Measurements from ENCODE around the gene AOC1.

AOC1 gene

GRCh38 chr7:150851492-150852370, 586 bp upstream of the AOC1 start:
- no peak overlapping the region for H3K4me3 ChIP-seq (ENCODE audit: low read depth, low read length)
- no peak for TF ChIP-seq CTCF (IDR thresholded peaks at IDR 0.05; ENCODE audit: low read depth, low read length, missing control alignments)
- in situ Hi-C loops (cut with HindIII; ENCODE audit: low sequenced_read_pairs) = no loop called here
- DNase-seq (ENCODE audit: low read depth) = no peak

DNA sequence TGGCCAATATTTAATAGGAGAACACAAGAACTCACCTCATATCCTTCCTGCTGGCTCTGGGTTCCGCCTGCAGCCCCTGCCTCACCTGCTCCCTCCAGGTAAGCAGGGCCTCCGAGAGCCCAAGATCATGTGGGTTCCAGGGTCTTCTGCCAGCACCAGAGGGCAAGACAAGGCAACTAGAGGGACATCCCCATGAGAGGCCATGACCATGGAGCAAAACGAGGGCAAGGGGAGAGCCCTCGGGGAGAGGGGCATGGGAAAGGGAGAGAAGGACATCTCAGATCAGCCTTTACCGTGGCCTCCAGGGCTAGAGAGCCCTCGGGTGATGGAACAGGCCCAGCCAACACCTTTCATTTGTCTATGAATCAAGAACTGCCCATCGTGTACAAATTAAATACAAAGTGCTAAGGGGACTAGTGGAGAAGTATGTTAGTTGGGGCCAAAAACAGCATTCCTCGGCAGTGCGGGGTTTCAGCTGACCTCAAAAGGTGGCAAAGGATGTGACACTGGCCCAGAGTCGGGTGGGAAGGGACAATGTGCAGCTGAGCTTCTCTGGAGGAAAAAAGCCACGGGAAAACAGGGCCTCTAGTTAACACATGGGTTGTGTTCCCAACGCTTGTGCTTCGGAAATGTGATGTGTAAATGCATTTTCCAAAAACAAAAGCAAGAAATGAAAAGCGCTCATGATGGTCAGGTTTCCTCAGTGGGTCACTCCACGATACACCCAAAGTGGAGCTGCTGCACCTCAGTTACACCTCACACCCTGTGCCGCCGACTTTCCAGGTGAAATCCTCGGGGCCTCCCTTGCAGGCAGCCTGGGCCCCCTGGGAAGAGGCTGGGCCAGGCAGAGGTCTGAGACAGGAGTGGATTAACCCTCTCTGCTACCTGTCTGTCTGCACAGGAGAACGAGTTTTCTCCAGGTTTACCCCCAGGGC, 2.0 kb downstream of the AOC1 start:
- DNase-seq (ENCODE audit: low read depth) = no peak
- in situ Hi-C loops (cut with HindIII; ENCODE audit: low sequenced_read_pairs) = no loop called here
- no peak overlapping the region for H3K4me3 ChIP-seq (ENCODE audit: low read depth, low read length)
- TF ChIP-seq CTCF (IDR thresholded peaks at IDR 0.05; ENCODE audit: low read depth, low read length, missing control alignments) = no peak

- TF ChIP-seq CTCF (IDR thresholded peaks at IDR 0.05; ENCODE audit: low read depth, low read length, missing control alignments) = no peak
- no peak overlapping the region for H3K4me3 ChIP-seq (ENCODE audit: low read depth, low read length)
- no peak for DNase-seq (ENCODE audit: low read depth)
- in situ Hi-C loops (cut with HindIII; ENCODE audit: low sequenced_read_pairs) = no loop called here
These were observed 2.7 kb downstream of the AOC1 start for GRCh38 chr7:150855046-150855445.

- no peak for DNase-seq (ENCODE audit: low read depth)
- no peak for TF ChIP-seq CTCF (IDR thresholded peaks at IDR 0.05; ENCODE audit: low read depth, low read length, missing control alignments)
- in situ Hi-C loops (cut with HindIII; ENCODE audit: low sequenced_read_pairs) = no loop called here
- H3K4me3 ChIP-seq (ENCODE audit: low read depth, low read length) = no peak overlapping the region
These were observed 3.4 kb downstream of the AOC1 start for GRCh38 chr7:150855476-150856302.

DNA sequence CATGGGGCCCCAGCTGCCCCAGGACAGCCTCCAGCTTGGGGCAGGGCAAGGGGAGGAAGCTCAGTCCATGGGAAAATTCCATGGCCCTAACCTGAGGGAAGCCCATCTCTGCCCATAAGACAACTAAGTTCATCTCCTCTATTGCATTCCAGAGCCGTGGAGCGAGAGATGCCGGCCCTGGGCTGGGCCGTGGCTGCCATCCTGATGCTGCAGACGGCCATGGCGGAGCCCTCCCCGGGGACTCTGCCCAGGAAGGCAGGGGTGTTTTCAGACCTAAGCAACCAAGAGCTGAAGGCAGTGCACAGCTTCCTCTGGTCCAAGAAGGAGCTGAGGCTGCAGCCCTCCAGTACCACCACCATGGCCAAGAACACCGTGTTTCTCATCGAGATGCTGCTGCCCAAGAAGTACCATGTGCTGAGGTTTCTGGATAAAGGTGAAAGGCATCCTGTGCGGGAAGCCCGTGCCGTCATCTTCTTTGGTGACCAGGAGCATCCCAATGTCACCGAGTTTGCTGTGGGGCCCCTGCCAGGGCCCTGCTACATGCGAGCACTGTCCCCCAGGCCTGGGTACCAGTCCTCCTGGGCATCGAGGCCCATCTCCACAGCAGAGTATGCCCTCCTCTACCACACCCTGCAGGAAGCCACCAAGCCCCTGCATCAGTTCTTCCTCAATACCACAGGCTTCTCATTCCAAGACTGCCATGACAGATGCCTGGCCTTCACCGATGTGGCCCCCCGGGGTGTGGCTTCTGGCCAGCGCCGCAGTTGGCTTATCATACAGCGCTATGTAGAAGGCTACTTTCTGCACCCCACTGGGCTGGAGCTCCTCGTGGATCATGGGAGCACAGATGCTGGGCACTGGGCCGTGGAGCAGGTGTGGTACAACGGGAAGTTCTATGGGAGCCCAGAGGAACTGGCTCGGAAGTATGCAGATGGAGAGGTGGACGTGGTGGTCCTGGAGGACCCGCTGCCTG, 4.3 kb downstream of the AOC1 start:
- DNase-seq (ENCODE audit: low read depth) = no peak
- no peak overlapping the region for H3K4me3 ChIP-seq (ENCODE audit: low read depth, low read length)
- in situ Hi-C loops (cut with HindIII; ENCODE audit: low sequenced_read_pairs) = no loop called here
- TF ChIP-seq CTCF (IDR thresholded peaks at IDR 0.05; ENCODE audit: low read depth, low read length, missing control alignments) = no peak

All from astrocyte of the cerebellum (primary cell).